Aorta (tissue), 5 donors: Measurements from ENCODE around the gene MICAL2. TPM values are rescaled to one million over a fixed set of nuclear protein-coding genes. Genes with fewer than 3 reads are reported as not detected.

Source experiments
- ATAC-seq: fragments of 200-7000 bp; cut with Tn5 transposase; one replicate; pipeline ENCODE4 v1.9.1; 2022; ENCODE audit warnings: moderate library complexity; ENCODE audit not compliant: low FRiP score
- DNase-seq, 2 donors: peaks; one replicate each; pipeline ENCODE4 v3.0.0-alpha.2; 2020
- H3K27ac ChIP-seq, 2 donors: one replicate each; pipeline ENCODE4 v1.5.1; 2013; ENCODE audit warnings: low read length in 2 of 2, mild to moderate bottlenecking in 2 of 2, moderate library complexity in 2 of 2, control low read depth in 1 of 2, inconsistent platforms in 1 of 2, low read depth in 1 of 2
- H3K27me3 ChIP-seq, 2 donors: one replicate each; pipeline ENCODE4 v1.6.1; 2013; ENCODE audit warnings: control low read depth in 1 of 2, low read length in 1 of 2, mild to moderate bottlenecking in 1 of 2, moderate library complexity in 1 of 2; ENCODE audit not compliant: insufficient read depth in 2 of 2, control insufficient read depth in 1 of 2
- H3K36me3 ChIP-seq, 2 donors: one replicate each; pipeline ENCODE4 v1.6.1; 2013; ENCODE audit warnings: control low read depth in 1 of 2, low read length in 1 of 2, mild to moderate bottlenecking in 1 of 2; ENCODE audit not compliant: insufficient read depth in 2 of 2, control insufficient read depth in 1 of 2
- H3K4me1 ChIP-seq, 2 donors: one replicate each; pipeline ENCODE4 v1.6.1; 2013; ENCODE audit warnings: low read length in 2 of 2, control low read depth in 1 of 2, mild to moderate bottlenecking in 1 of 2, moderate library complexity in 1 of 2; ENCODE audit not compliant: insufficient read depth in 2 of 2, control insufficient read depth in 1 of 2
- H3K4me3 ChIP-seq, 2 donors: one replicate each; pipeline ENCODE4 v1.5.1; 2013; ENCODE audit warnings: low read length in 2 of 2, control low read depth in 1 of 2, mild to moderate bottlenecking in 1 of 2
- H3K9me3 ChIP-seq: one replicate; pipeline ENCODE4 v1.6.1; 2013; ENCODE audit warnings: mild to moderate bottlenecking, low read length; ENCODE audit not compliant: control insufficient read depth
- WGBS, 2 donors: extraction: QIAGEN DNeasy Blood & Tissue Kit; methylation state at CpG; one replicate each; pipeline ENCODE4 v1.1.7; 2013; 5-methylcytosine and 5-hydroxymethylcytosine counted together
- intact Hi-C, 2 donors: fragments of 100-400 bp; cut with DNase I; formaldehyde crosslinking; loops; one replicate each; pipeline versions ENCODE4 v1.14.2 to v1.15.0; 2022
- polyA plus RNA-seq, 2 donors: library from polyadenylated mRNA; stranded (reverse); fragments of 200-250 nt; gene quantifications; one replicate each; pipeline ENCODE4 v1.2.3, GENCODE V29; 2013
- total RNA-seq, 2 donors: library from RNA; stranded (reverse); fragmentation: NEBNext Ultra II Directional; extraction: Animal tissue kit (Norgen Biotek cat#: 25700); gene quantifications; one replicate each; pipeline ENCODE4 v1.2.1, GENCODE V29; 2021
- donor health status: healthy with polysubstance abuse.
- donor health status: Bipolar disorder and iron deficiency.
- donor health status: DM: no; HTN: no; CAD: no.
- donor health status: DM: no; HTN: no; CAD: no.
- donor health status: DM: yes; HTN: yes; CAD: no.

The MICAL2 gene
- total and polyA plus RNA-seq, 4 donors: 87.7 to 605 (median 280) TPM

- peak in 1 of 2 donors; percentile 22 for DNase-seq
- Histone ChIP-seq H3K4me3 (no peak overlapping the region), H3K27me3 (no peaks in the 10 kb centered on the region), H3K9me3 (no peaks in the 10 kb centered on the region), H3K27ac (peak overlapping the region; percentile 57 to 90), H3K36me3 (no peaks in the 10 kb centered on the region), H3K4me1 (no peaks in the 10 kb centered on the region)
- 27 to 29% methylated on average over 4 of the region's 4 CpGs for WGBS, 2 donors
- intact Hi-C loops: loop anchor here (2.0 to 5.0 kb wide), 3 partner anchors 15 to 190 kb away; partner anchors contain the start of gene MICAL2 (in 1 of the 2)
- no peak for ATAC-seq
Measured at GRCh38 chr11:12091956-12092558, 18.3 kb upstream of the MICAL2 start.

- DNase-seq (peak; percentile 51 to 57), ATAC-seq (no peak)
- 20 to 23% methylated on average over 6 of the region's 6 CpGs for WGBS, 2 donors
- intact Hi-C loops: loop anchor here in 1 of 2 donors (5.0 kb wide), 1 partner anchor 190 kb away; no protein-coding TSS in a partner anchor
- Histone ChIP-seq H3K4me1 (no peaks in the 10 kb centered on the region), H3K27ac (peak overlapping the region in 1 of 2 donors; percentile 53), H3K36me3 (no peaks in the 10 kb centered on the region), H3K9me3 (no peaks in the 10 kb centered on the region), H3K4me3 (no peak overlapping the region), H3K27me3 (no peaks in the 10 kb centered on the region)
Measured at GRCh38 chr11:12092714-12093113, 17.7 kb upstream of the MICAL2 start.

GRCh38 chr11:12094872-12095800, 15.3 kb upstream of the MICAL2 start:
- H3K4me3 ChIP-seq: no peak overlapping the region
- 74 to 79% methylated on average over 11 of the region's 11 CpGs for WGBS, 2 donors
- DNase-seq (peak; percentile 3 to 52), ATAC-seq (no peak)
- H3K36me3 ChIP-seq: no peaks in the 10 kb centered on the region
- intact Hi-C loops: loop anchor here in 1 of 2 donors (5.0 kb wide), 1 partner anchor 187 kb away; no protein-coding TSS in a partner anchor
- no peaks in the 10 kb centered on the region for H3K9me3 ChIP-seq
- H3K27me3 ChIP-seq: no peaks in the 10 kb centered on the region
- H3K27ac ChIP-seq: no peak overlapping the region
- no peaks in the 10 kb centered on the region for H3K4me1 ChIP-seq

- ATAC-seq (no peak), DNase-seq (peak in 1 of 2 donors; percentile 32)
- Histone ChIP-seq H3K9me3 (no peaks in the 10 kb centered on the region), H3K4me1 (peaks cover 3% of the 10 kb centered on the region in 2 donors), H3K36me3 (no peaks in the 10 kb centered on the region), H3K27me3 (no peaks in the 10 kb centered on the region), H3K27ac (no peak overlapping the region), H3K4me3 (no peak overlapping the region)
- intact Hi-C loops: no loop called here
- 61 to 83% methylated on average over 1 of the region's 1 CpG for WGBS, 2 donors
Measured at GRCh38 chr11:12097219-12097618, 13.2 kb upstream of the MICAL2 start.

- ATAC-seq (no peak), DNase-seq (no peak)
- intact Hi-C loops: no loop called here
- no peak overlapping the region for H3K27ac ChIP-seq
- H3K36me3 ChIP-seq: no peaks in the 10 kb centered on the region
- H3K4me3 ChIP-seq: no peak overlapping the region
- 94 to 95% methylated on average over 3 of the region's 3 CpGs for WGBS, 2 donors
- H3K9me3 ChIP-seq: no peaks in the 10 kb centered on the region
- H3K4me1 ChIP-seq: peaks cover 3% of the 10 kb centered on the region in 2 donors
- no peaks in the 10 kb centered on the region for H3K27me3 ChIP-seq
Measured at GRCh38 chr11:12098601-12099000, 11.8 kb upstream of the MICAL2 start.

- Histone ChIP-seq H3K27me3 (no peaks in the 10 kb centered on the region), H3K27ac (no peak overlapping the region), H3K9me3 (no peaks in the 10 kb centered on the region), H3K4me3 (no peak overlapping the region), H3K4me1 (peaks cover 3 to 4% of the 10 kb centered on the region in 2 donors), H3K36me3 (no peaks in the 10 kb centered on the region)
- peak in 1 of 2 donors; percentile 13 for DNase-seq
- intact Hi-C loops: no loop called here
- ATAC-seq: no peak
Measured at GRCh38 chr11:12099132-12099873, 11.1 kb upstream of the MICAL2 start.

GRCh38 chr11:12100429-12100828, 10.0 kb upstream of the MICAL2 start:
- Histone ChIP-seq H3K9me3 (no peaks in the 10 kb centered on the region), H3K27me3 (no peaks in the 10 kb centered on the region), H3K36me3 (no peaks in the 10 kb centered on the region), H3K4me3 (no peak overlapping the region), H3K4me1 (peaks cover 3 to 5% of the 10 kb centered on the region in 2 donors), H3K27ac (no peak overlapping the region)
- ATAC-seq: no peak
- intact Hi-C loops: no loop called here
- WGBS, 2 donors: 77 to 80% methylated on average over 8 of the region's 8 CpGs
- peak in 1 of 2 donors; percentile 34 for DNase-seq

GRCh38 chr11:12100841-12101242, 9.5 kb upstream of the MICAL2 start:
- DNase-seq (peak in 1 of 2 donors; percentile 42), ATAC-seq (peak; percentile 33)
- 4 to 8% methylated on average over 5 of the region's 5 CpGs for WGBS, 2 donors
- no peaks in the 10 kb centered on the region for H3K36me3 ChIP-seq
- no peak overlapping the region for H3K27ac ChIP-seq
- peaks cover 3 to 5% of the 10 kb centered on the region in 2 donors for H3K4me1 ChIP-seq
- no peaks in the 10 kb centered on the region for H3K9me3 ChIP-seq
- intact Hi-C loops: no loop called here
- H3K4me3 ChIP-seq: no peak overlapping the region
- no peaks in the 10 kb centered on the region for H3K27me3 ChIP-seq
